Fibroblast of the aortic adventitia (primary cell): ENCODE data around the gene KNDC1. TPM values are rescaled to one million over a fixed set of nuclear protein-coding genes. Genes with fewer than 3 reads are reported as not detected.
"Not testable (repeated sequence)": the region's sequence is repeated elsewhere in the genome, so short reads cannot be mapped to it uniquely, and the experiment has no call there.

Source experiments
- DNase-seq: peaks from one replicate; pipeline ENCODE4 v3.0.0-alpha.2; 2010; ENCODE audit warnings: low read depth
- H3K4me3 ChIP-seq: 2 replicates; pipeline ENCODE4 v1.5.1; 2011; ENCODE audit warnings: low read depth, mild to moderate bottlenecking, control low read depth, low read length, moderate library complexity
- CTCF ChIP-seq: IDR thresholded peaks from 2 replicates; pipeline ENCODE4 v1.5.1; 2011; ENCODE audit warnings: mild to moderate bottlenecking, low read length, control low read depth, inconsistent platforms; ENCODE audit not compliant: insufficient read depth
- total RNA-seq: library from RNA; depleted of rRNA; stranded (reverse); fragments of >200 nt; gene quantifications from 2 replicates; pipeline ENCODE4 v1.2.3, GENCODE V29; 2012; ENCODE audit warnings: low replicate concordance

The KNDC1 gene
- total RNA-seq, 1 donor: under 0.01 TPM

GRCh38 chr10:133135116-133135465 lies 24.9 kb upstream of the KNDC1 start:
- DNase-seq: no peak
- TF ChIP-seq CTCF: no peak
- H3K4me3 ChIP-seq: no peak overlapping the region

DNA sequence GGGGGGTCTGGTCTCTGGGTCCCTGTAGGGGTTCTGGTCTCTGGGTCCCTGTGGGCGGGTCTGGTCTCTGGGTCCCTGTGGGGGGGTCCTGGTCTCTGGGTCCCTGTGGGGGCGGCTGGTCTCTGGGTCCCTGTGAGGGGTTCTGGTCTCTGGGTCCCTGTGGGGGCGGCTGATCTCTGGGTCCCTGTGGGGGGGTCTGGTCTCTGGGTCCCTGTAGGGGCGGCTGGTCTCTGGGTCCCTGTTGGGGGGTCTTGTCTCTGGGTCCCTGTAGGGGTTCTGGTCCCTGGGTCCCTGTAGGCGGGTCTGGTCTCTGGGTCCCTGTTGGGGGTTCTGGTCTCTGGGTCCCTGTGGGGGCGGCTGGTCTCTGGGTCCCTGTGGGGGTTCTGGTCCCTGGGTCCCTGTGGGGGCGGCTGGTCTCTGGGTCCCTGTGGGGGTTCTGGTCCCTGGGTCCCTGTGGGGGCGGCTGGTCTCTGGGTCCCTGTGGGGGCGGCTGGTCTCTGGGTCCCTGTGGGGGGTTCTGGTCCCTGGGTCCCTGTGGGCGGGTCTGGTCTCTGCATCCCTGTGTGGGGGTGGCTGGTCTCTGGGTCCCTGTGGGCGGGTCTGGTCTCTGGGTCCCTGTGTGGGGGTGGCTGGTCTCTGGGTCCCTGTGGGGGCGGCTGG lies 22.4 kb upstream of the KNDC1 start:
- not testable (repeated sequence) for DNase-seq, H3K4me3 ChIP-seq

GRCh38 chr10:133139551-133140065 lies 20.4 kb upstream of the KNDC1 start:
- TF ChIP-seq CTCF: no peak
- no peak overlapping the region for H3K4me3 ChIP-seq
- no peak for DNase-seq

- DNase-seq: no peak
- no peak for TF ChIP-seq CTCF
- no peak overlapping the region for H3K4me3 ChIP-seq
These were observed 19.4 kb upstream of the KNDC1 start for GRCh38 chr10:133140417-133141143.

DNA sequence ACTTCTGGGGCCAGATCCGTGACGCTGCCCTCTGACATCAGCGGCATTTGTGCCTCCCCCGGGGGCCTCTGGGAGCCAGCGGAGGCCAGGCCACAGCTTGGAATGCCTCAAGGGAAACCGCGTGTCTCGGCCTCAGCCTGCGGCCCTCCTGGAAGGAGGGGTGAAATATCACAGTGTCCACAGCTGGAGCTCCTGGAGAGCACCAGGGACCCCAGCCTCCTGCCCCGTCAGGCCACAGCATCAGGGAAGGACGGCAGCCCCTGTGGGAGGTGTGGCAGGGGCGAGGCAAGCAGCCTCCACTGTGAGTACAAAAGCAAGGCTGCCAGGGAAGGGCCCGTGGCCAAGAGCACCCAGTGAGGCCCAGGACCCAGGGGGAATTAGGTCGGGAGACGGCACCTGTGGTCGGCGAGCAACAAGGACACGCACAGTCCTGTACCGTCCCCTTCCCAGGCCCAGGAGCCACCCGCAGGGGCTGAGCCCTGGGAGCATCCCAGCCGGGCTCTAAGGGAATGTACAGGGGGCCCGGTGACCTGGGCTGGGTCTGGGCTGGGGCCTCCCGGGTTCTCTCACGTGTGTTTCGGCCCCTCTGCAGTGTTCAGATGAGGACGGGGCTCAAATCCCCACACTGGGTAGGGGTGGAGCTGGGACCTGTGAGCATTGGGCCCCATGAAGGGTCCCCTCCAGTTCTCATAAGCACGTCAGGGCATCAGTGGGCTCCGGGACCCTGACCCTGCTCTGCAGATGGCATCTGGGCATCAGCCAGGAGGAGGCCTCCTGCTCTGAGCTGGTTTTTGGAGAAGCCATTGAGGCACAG lies 18.7 kb upstream of the KNDC1 start:
- no peak for DNase-seq
- no peak overlapping the region for H3K4me3 ChIP-seq
- TF ChIP-seq CTCF: no peak

- TF ChIP-seq CTCF: no peak
- no peak overlapping the region for H3K4me3 ChIP-seq
- DNase-seq: no peak
These were observed 18.1 kb upstream of the KNDC1 start for GRCh38 chr10:133141958-133142340.
